Duodenal mucosa (tissue), 2 donors: ENCODE results near the gene BATF3.

ENCODE experiments used
- H3K27ac ChIP-seq: one replicate; pipeline ENCODE4 v1.7.0; 2013; ENCODE audit warnings: low read depth, low read length
- H3K27me3 ChIP-seq, 2 donors: one replicate each; pipeline ENCODE4 v1.7.0; 2013; ENCODE audit warnings: low read length in 2 of 2, control low read depth in 1 of 2; ENCODE audit not compliant: insufficient read depth in 2 of 2, control insufficient read depth in 1 of 2
- H3K36me3 ChIP-seq, 2 donors: one replicate each; pipeline ENCODE4 v1.7.0; 2013; ENCODE audit warnings: low read length in 2 of 2, control low read depth in 1 of 2; ENCODE audit not compliant: insufficient read depth in 2 of 2, control insufficient read depth in 1 of 2
- H3K4me1 ChIP-seq, 2 donors: one replicate each; pipeline ENCODE4 v1.7.0; 2013; ENCODE audit warnings: low read length in 2 of 2, control low read depth in 1 of 2; ENCODE audit not compliant: insufficient read depth in 2 of 2, control insufficient read depth in 1 of 2
- H3K4me3 ChIP-seq, 2 donors: one replicate each; pipeline ENCODE4 v1.7.0; 2013; ENCODE audit warnings: low read length in 2 of 2, low read depth in 1 of 2
- H3K9ac ChIP-seq, 2 donors: one replicate each; pipeline ENCODE4 v1.7.0; 2013; ENCODE audit warnings: low read length in 2 of 2, low read depth in 1 of 2
- H3K9me3 ChIP-seq, 2 donors: one replicate each; pipeline ENCODE4 v1.7.0; 2013; ENCODE audit warnings: low read length in 2 of 2, control low read depth in 1 of 2; ENCODE audit not compliant: control insufficient read depth in 1 of 2

The BATF3 gene

GRCh38 chr1:212671342-212672031 lies 28.2 kb downstream of the BATF3 start:
- Histone ChIP-seq H3K4me3 (no peak overlapping the region), H3K9ac (no peak overlapping the region), H3K9me3 (no peaks in the 10 kb centered on the region), H3K27ac (no peak overlapping the region), H3K4me1 (peaks cover 10 to 22% of the 10 kb centered on the region in 2 donors), H3K27me3 (peaks cover 0 to 3% of the 10 kb centered on the region in 2 donors), H3K36me3 (no peaks in the 10 kb centered on the region)

DNA sequence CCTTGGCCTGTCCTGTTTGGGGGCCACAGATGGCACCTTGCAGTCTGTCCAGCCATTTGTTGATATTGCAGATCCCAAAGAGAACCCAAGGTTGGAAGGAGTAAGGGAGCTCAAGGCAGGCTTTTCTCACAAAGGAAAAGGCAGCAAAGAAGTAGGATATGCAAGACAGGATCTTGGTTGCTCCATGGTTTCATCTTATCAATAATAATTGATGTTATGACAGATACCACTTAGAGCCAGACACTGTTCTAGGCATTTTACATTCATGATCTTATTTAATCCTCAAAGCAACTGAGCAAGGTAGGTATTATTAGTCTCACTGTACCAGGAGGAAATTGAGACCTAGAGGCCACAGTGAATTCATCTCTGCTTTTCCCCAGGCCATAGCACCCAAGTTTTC lies 28.8 kb downstream of the BATF3 start:
- Histone ChIP-seq H3K4me3 (no peak overlapping the region), H3K27me3 (peaks cover 0 to 3% of the 10 kb centered on the region in 2 donors), H3K27ac (no peak overlapping the region), H3K4me1 (peaks cover 10 to 22% of the 10 kb centered on the region in 2 donors), H3K36me3 (no peaks in the 10 kb centered on the region), H3K9ac (no peak overlapping the region), H3K9me3 (no peaks in the 10 kb centered on the region)

- H3K9me3 ChIP-seq = no peaks in the 10 kb centered on the region
- no peak overlapping the region for H3K9ac ChIP-seq
- H3K4me3 ChIP-seq = no peak overlapping the region
- H3K27ac ChIP-seq = no peak overlapping the region
- peaks cover 0 to 3% of the 10 kb centered on the region in 2 donors for H3K27me3 ChIP-seq
- H3K4me1 ChIP-seq = peaks cover 15 to 22% of the 10 kb centered on the region in 2 donors
- H3K36me3 ChIP-seq = no peaks in the 10 kb centered on the region
Observed at GRCh38 chr1:212670301-212670700, 29.3 kb downstream of the BATF3 start.

GRCh38 chr1:212669600-212669999 lies 30.0 kb downstream of the BATF3 start:
- Histone ChIP-seq H3K4me1 (peaks cover 15 to 22% of the 10 kb centered on the region in 2 donors), H3K27ac (no peak overlapping the region), H3K27me3 (peaks cover 0 to 3% of the 10 kb centered on the region in 2 donors), H3K4me3 (no peak overlapping the region), H3K9me3 (no peaks in the 10 kb centered on the region), H3K36me3 (no peaks in the 10 kb centered on the region), H3K9ac (no peak overlapping the region)

GRCh38 chr1:212669102-212669501 lies 30.5 kb downstream of the BATF3 start:
- Histone ChIP-seq H3K27me3 (peaks cover 0 to 3% of the 10 kb centered on the region in 2 donors), H3K9me3 (no peaks in the 10 kb centered on the region), H3K4me1 (peaks cover 15 to 22% of the 10 kb centered on the region in 2 donors), H3K4me3 (no peak overlapping the region), H3K27ac (no peak overlapping the region), H3K36me3 (no peaks in the 10 kb centered on the region), H3K9ac (no peak overlapping the region)

DNA sequence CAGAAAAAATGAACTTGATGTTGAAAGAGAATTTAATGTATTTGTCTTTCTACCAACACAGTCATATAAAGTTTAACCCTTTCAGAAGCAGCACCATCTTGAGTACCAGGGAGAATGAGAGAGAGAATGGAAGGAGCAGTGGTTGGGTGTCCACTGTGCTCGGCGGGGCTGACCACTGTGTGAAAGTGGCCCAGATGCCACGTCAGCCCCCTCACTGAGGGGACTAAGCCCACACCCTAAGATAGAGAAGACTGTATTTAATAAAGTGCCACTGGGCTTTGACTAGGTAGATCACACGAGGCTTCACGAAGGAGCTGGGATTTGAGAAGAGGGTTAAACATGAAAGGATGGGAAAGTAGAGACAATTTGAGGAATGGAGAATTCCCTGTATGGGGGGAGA lies 31.2 kb downstream of the BATF3 start:
- Histone ChIP-seq H3K9ac (no peak overlapping the region), H3K27ac (peak overlapping the region; percentile 39), H3K27me3 (peaks cover 0 to 3% of the 10 kb centered on the region in 2 donors)

GRCh38 chr1:212667223-212668139 lies 32.2 kb downstream of the BATF3 start:
- no peak overlapping the region for H3K4me3 ChIP-seq

More for the DNA sequence above, 31.2 kb downstream of the BATF3 start:
- Histone ChIP-seq H3K4me1 (peaks cover 15 to 22% of the 10 kb centered on the region in 2 donors), H3K4me3 (no peak overlapping the region), H3K36me3 (no peaks in the 10 kb centered on the region), H3K9me3 (no peaks in the 10 kb centered on the region)

DNA sequence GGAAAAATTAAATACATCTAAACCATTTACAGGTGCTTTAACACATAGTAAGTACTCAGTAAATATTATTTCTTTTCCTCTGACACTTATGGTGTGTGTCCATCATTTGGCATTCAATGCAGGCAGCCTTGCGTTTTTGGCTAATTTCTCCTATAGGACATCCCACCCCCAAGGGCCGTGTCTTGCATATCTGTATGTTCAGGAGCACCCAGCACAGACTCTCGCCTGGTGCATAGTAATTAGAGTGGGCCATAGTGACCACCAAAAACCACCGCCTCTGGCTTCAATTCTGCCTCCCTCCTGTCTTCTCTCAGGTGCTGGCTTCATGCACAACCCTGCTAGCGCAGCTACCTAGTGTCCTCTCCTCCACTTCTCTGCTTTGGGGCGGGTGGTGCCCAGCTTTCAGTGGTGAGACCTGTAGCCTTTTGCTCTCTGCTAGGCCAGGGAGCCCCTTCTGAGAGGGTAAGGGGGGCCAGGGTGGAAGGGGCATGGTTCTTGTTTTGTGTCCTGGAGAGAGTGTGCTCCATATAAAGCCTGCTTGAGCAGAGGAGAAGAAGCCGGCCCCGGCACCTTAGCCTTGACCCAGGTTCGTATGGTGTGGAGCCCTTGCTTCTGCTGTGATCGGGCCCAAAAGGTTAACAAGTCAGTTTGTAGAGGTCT lies 33.4 kb downstream of the BATF3 start:
- H3K27ac ChIP-seq = no peak overlapping the region
- no peak overlapping the region for H3K9ac ChIP-seq
- peaks cover 0 to under 1% of the 10 kb centered on the region in 2 donors for H3K27me3 ChIP-seq
- no peaks in the 10 kb centered on the region for H3K9me3 ChIP-seq
- peak overlapping the region in 1 of 2 donors; percentile 69 for H3K4me3 ChIP-seq
- H3K36me3 ChIP-seq = no peaks in the 10 kb centered on the region
- H3K4me1 ChIP-seq = peaks cover 14 to 22% of the 10 kb centered on the region in 2 donors

More at GRCh38 chr1:212667223-212668139, 32.2 kb downstream of the BATF3 start:
- H3K9me3 ChIP-seq = no peaks in the 10 kb centered on the region
- no peaks in the 10 kb centered on the region for H3K36me3 ChIP-seq
- H3K27ac ChIP-seq = peak overlapping the region; percentile 72
- H3K27me3 ChIP-seq = peaks cover 0 to 3% of the 10 kb centered on the region in 2 donors
- peaks cover 15 to 22% of the 10 kb centered on the region in 2 donors for H3K4me1 ChIP-seq
- peak overlapping the region in 1 of 2 donors; percentile 22 for H3K9ac ChIP-seq

DNA sequence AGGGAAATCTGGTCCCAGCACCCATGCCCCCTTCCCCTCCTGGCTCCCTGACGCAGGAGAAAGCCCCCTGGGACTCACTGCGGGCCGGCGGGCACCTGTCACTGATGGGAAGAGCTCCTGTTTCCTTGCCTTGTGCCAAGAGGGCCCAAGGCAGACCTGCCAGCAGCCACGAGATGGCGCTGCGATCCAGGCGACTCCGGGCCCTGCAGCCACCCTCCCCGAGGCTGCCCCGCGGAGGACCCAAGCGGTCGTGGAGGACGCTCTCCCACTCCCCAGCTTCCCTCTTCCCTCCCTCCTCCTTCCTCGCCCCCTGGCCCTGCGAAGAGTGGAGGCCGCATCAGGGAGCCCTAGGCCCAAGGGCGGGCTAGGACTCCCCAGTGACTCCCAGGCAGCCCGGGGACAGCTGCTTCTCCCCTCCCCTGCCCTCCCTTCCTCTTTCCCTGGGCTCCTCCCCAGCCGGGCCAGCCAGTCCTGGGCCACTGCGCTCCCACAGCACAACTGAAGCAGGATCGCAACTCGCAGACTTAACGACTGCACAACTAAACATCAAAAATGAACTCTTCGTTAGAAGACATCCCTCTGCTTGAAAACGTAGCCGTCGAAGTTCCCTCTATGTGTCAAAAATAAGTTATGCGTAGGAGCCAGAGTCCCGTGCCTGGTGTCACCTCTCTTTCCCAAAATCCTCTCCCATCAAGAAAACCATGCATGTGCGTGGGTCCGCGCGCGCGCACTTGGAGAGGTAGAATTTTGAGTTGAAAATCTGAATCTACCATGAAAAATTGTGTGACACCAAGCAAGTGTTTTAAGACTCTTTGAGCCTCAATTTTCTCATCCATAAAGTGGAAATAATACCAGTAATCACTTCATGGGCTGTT lies 34.2 kb downstream of the BATF3 start:
- H3K27me3 ChIP-seq = no peaks in the 10 kb centered on the region
- no peaks in the 10 kb centered on the region for H3K36me3 ChIP-seq
- H3K4me3 ChIP-seq = peak overlapping the region; percentile 69 to 82
- no peaks in the 10 kb centered on the region for H3K9me3 ChIP-seq
- H3K27ac ChIP-seq = no peak overlapping the region
- H3K9ac ChIP-seq = peak overlapping the region; percentile 68 to 77
- H3K4me1 ChIP-seq = peaks cover 10 to 22% of the 10 kb centered on the region in 2 donors
